VCaP (cell line): ENCODE results near the gene NIN.

Experiments used
- H3K27ac ChIP-seq: fragments of 450-650 bp; 2 replicates; pipeline ENCODE4 v1.5.1; 2017
- TF ChIP-seq, protein P1 (sequence below): fragments of 450-650 bp; conservative IDR thresholded peaks from 2 replicates; pipeline ENCODE4 v1.5.1; 2017; ENCODE audit warnings: mild to moderate bottlenecking, moderate library complexity

Gene NIN

DNA sequence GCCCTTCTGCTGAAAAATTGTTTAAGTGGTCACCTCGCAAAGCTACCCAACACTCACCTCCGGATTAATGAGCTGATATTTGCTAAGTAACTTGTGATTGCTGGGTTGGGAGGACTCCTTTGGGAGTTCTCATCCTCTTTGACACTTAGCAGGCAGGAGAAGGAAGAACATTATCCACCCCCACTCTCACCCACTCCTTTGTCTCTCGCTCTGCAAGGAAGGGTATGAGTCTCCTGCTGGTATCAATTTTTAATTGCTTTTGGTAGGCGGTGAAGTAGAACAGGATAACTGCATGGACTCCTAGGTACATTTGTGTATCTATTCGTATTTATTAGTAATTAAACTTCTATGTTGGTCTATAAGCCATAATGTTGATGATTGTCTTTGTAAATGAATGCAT lies 34.0 kb upstream of the NIN start:
- TF ChIP-seq, protein P1, sequence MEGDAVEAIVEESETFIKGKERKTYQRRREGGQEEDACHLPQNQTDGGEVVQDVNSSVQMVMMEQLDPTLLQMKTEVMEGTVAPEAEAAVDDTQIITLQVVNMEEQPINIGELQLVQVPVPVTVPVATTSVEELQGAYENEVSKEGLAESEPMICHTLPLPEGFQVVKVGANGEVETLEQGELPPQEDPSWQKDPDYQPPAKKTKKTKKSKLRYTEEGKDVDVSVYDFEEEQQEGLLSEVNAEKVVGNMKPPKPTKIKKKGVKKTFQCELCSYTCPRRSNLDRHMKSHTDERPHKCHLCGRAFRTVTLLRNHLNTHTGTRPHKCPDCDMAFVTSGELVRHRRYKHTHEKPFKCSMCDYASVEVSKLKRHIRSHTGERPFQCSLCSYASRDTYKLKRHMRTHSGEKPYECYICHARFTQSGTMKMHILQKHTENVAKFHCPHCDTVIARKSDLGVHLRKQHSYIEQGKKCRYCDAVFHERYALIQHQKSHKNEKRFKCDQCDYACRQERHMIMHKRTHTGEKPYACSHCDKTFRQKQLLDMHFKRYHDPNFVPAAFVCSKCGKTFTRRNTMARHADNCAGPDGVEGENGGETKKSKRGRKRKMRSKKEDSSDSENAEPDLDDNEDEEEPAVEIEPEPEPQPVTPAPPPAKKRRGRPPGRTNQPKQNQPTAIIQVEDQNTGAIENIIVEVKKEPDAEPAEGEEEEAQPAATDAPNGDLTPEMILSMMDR, result no peak
- no peak overlapping the region for H3K27ac ChIP-seq

DNA sequence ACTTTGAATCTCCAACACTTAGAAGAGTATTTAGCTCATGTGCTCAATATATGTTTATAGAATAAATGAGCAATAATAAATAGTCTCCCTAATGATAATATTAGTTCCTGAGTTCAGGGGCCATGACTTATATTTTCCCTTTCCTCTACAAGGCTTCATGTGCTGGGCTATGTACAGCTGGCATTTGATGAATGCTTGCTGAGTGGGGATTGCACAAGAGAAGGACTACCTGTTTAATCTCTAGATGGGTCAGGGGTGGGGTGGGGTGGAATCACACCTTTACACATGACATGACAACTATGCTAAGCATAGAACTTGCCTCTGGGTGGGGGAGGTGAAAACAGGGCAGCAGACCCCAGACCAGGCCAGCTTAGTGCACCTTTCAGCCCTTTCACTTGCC lies 33.3 kb upstream of the NIN start:
- H3K27ac ChIP-seq, result no peak overlapping the region
- TF ChIP-seq, protein P1, result no peak

DNA sequence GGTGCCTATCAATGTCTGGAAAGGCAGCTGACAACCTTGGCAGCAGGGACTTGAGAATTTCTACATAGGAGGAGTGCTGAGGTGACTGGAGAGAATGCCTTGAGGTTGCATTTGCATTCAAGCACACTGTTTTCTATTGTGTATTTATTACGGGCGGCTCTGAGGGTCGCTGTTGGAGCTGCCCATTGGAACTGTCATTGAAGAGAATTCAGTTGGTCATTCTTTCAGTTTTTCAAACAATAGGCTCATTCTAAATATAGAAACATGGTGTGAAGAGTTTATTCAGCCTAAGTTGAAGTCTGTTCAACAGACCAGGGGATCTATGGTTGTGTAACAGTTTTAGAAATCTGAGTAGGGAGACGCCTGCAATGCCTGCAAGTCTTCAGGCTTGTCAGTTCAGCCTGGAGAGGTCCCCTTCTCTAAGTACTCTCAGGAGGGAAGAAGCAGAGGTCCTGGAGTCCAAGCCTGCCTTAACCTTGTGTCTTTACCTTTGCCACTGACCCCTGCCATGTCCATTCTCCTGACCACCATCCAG lies 31.1 kb upstream of the NIN start:
- TF ChIP-seq, protein P1, result no peak
- no peak overlapping the region for H3K27ac ChIP-seq

DNA sequence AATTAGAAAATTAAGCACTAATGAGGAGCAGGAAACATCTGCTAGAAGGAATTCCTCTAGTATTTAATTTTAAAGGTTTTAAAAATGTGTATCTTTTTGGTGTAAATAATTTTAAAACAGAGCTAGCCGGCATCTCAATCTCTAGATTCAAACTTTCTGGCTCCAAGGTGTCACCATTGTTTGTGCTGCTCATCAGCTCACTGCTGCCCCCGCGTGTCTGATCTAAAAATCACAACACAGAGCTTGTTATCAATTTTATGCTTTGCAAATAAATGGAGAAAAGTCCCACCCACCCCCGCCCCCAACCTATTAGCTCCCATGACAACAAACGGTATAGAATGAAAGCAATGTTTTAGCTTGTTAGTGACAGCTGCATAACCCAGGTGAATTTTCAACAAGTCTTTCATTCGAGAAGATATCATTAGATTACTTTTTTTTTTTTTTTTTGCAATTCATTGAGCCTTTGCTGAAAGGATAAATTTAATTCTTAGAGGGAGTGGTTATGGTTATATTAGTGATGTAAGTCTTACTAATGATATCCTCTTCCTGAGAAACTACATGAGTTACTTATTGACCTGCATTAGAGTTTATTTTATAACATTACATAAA lies 29.6 kb upstream of the NIN start:
- peak overlapping the region; percentile 55; the same call in 1 of the 2 replicates for H3K27ac ChIP-seq
- TF ChIP-seq, protein P1, result peak; percentile 87

DNA sequence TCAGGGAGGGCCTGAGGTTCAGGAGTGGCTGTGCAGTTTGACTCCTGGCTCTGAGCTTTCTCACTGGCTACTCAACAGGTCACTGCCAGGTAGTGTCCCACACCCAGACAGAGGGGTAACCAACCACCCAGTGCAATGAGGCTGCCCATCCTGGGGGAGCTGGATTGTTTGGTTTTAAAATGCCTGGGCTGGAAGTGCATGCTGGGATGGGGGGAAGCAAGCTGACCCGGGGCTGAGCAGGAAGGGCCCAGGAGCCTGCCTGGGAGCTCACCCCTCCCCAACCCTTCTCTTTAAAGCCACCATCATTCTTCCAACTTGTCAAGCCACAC lies 28.3 kb upstream of the NIN start:
- TF ChIP-seq, protein P1, result no peak
- H3K27ac ChIP-seq, result peak overlapping the region; percentile 55; the same call in 1 of the 2 replicates

DNA sequence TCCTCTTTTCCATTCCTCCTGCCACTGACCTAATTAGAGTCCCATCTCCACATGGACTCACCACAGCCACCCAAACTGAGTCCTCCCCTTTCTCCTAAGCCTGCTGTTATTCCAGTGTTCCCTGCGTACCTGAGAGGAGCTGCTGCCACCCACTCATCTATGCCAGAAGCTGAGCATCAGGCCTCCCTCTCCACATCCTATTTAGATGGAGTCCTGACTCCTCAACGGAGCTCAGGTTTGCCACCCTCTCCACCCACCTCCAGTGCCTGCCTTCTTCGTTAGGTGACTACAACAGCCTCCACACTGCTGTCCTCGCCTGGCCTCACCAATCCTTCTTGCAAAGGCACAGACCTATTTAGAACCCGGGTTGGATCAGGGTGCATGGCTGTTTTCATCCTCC lies 25.7 kb upstream of the NIN start:
- TF ChIP-seq, protein P1, result no peak
- no peak overlapping the region for H3K27ac ChIP-seq

DNA sequence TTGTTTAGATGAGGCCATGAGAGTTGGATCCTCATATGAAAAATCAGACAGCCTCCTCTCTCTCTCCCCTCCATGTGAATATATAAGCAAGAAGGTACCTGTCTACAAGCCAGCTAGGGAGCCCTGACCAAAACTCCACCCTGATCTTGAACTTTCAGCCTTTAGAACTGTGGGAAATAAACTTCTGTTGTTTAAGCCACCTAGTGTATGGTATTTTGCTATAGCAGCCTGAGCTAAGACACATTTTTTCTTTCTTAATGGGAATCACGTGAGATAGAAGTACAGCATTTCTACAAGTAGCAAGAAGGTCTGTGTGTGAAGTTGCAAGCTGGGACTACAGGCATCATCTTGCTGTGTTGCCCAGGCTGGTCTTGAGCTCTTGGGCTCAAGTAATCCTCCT lies 24.6 kb upstream of the NIN start:
- TF ChIP-seq, protein P1, result no peak
- H3K27ac ChIP-seq, result no peak overlapping the region
